ENCODE results near the gene PPP1CA.

Gene PPP1CA

GRCh38 chr11:67356864-67357561, 44.6 kb downstream of the PPP1CA start:
- TF ChIP-seq CTCF (IDR thresholded peaks at IDR 0.05; ENCODE audit: low read depth, low read length, missing control alignments) = peak; percentile 98
- H3K4me3 ChIP-seq (ENCODE audit: low read depth, low read length) = no peak overlapping the region
- DNase-seq (ENCODE audit: low read depth) = peak; percentile 73
- in situ Hi-C loops (cut with HindIII; ENCODE audit: low sequenced_read_pairs) = no loop called here

- TF ChIP-seq CTCF (IDR thresholded peaks at IDR 0.05; ENCODE audit: low read depth, low read length, missing control alignments) = no peak
- H3K4me3 ChIP-seq (ENCODE audit: low read depth, low read length) = no peak overlapping the region
- DNase-seq (ENCODE audit: low read depth) = no peak
- in situ Hi-C loops (cut with HindIII; ENCODE audit: low sequenced_read_pairs) = no loop called here
Measured at GRCh38 chr11:67356387-67356863, 45.2 kb downstream of the PPP1CA start.

GRCh38 chr11:67355794-67356386, 45.8 kb downstream of the PPP1CA start:
- H3K4me3 ChIP-seq (ENCODE audit: low read depth, low read length) = no peak overlapping the region
- in situ Hi-C loops (cut with HindIII; ENCODE audit: low sequenced_read_pairs) = no loop called here
- no peak for DNase-seq (ENCODE audit: low read depth)
- no peak for TF ChIP-seq CTCF (IDR thresholded peaks at IDR 0.05; ENCODE audit: low read depth, low read length, missing control alignments)

GRCh38 chr11:67355023-67355793, 46.5 kb downstream of the PPP1CA start:
- H3K4me3 ChIP-seq (ENCODE audit: low read depth, low read length) = no peak overlapping the region
- in situ Hi-C loops (cut with HindIII; ENCODE audit: low sequenced_read_pairs) = no loop called here
- TF ChIP-seq CTCF (IDR thresholded peaks at IDR 0.05; ENCODE audit: low read depth, low read length, missing control alignments) = no peak
- DNase-seq (ENCODE audit: low read depth) = no peak

GRCh38 chr11:67354075-67355022, 47.3 kb downstream of the PPP1CA start:
- in situ Hi-C loops (cut with HindIII; ENCODE audit: low sequenced_read_pairs) = no loop called here
- TF ChIP-seq CTCF (IDR thresholded peaks at IDR 0.05; ENCODE audit: low read depth, low read length, missing control alignments) = no peak
- DNase-seq (ENCODE audit: low read depth) = no peak
- peak overlapping the region; percentile 78 for H3K4me3 ChIP-seq (ENCODE audit: low read depth, low read length)

Data from astrocyte of the cerebellum (primary cell).